IMR-90 (cell line): ENCODE measurements around the gene KEAP1. TPM values are rescaled to one million over a fixed set of nuclear protein-coding genes. Genes with fewer than 3 reads are reported as not detected.
A peak's percentile ranks its signal among the peaks of the same experiment; 100 is the strongest.
"Not testable (repeated sequence)": the region's sequence is repeated elsewhere in the genome, so short reads cannot be mapped to it uniquely, and the experiment has no call there.

Source experiments
- ATAC-seq: fragments of 200-7000 bp; cut with Tn5 transposase; 2 replicates; pipeline ENCODE4 v1.9.1; 2020; ENCODE audit warnings: low read depth, mild to moderate bottlenecking, moderate library complexity
- BruUV-seq: library from RNA; stranded (reverse); fragments of 400-500 nt; replicated peaks from 2 replicates; lab custom pipeline; 2021; lab: Mats Ljungman, UMichigan
- CTCF ChIA-PET: fragments of 300-600 bp; formaldehyde crosslinking; extraction: SDS; loops from one replicate; lab custom pipeline; 2021; ENCODE audit warnings: antibody characterized with exemption; lab: Yijun Ruan, JAX
- POLR2A ChIA-PET: fragments of 300-600 bp; sonication (Branson Sonifier 250); formaldehyde crosslinking; loops from one replicate; lab custom pipeline; 2022; ENCODE audit warnings: antibody characterized with exemption; ENCODE audit not compliant: unreplicated experiment; lab: Charles Lee
- DNase-seq: peaks from one replicate; pipeline ENCODE4 v3.0.0; 2013
- H2AFZ ChIP-seq: replicated peaks from 2 replicates; pipeline ENCODE3; 2013; ENCODE audit warnings: low read length, mild to moderate bottlenecking; ENCODE audit not compliant: poor library complexity
- H2AK5ac ChIP-seq: 2 replicates; pipeline ENCODE4 v1.6.1; 2013; ENCODE audit warnings: low read depth, low read length, inconsistent platforms
- H2AK9ac ChIP-seq: replicated peaks from 2 replicates; pipeline ENCODE3; 2013; ENCODE audit warnings: mild to moderate bottlenecking, low read depth, low read length, moderate library complexity; ENCODE audit not compliant: poor library complexity
- H2BK120ac ChIP-seq: 2 replicates; pipeline ENCODE4 v1.6.1; 2013; ENCODE audit warnings: low read depth, low read length, inconsistent platforms
- H2BK15ac ChIP-seq: 3 replicates; pipeline ENCODE4 v1.6.1; 2013; ENCODE audit warnings: low read depth, low read length, inconsistent platforms
- H2BK20ac ChIP-seq: 2 replicates; pipeline ENCODE4 v1.6.1; 2013; ENCODE audit warnings: low read depth, mild to moderate bottlenecking, inconsistent platforms, low read length, moderate library complexity
- H2BK5ac ChIP-seq: 2 replicates; pipeline ENCODE4 v1.6.1; 2013; ENCODE audit warnings: mild to moderate bottlenecking, low read depth, low read length, inconsistent platforms; ENCODE audit not compliant: poor library complexity, severe bottlenecking
- H3K14ac ChIP-seq: replicated peaks from 2 replicates; pipeline ENCODE4 v1.6.1; 2013; ENCODE audit warnings: low read depth, low read length, inconsistent platforms
- H3K18ac ChIP-seq: 2 replicates; pipeline ENCODE4 v1.6.1; 2013; ENCODE audit warnings: low read depth, low read length, control low read depth
- H3K23ac ChIP-seq: 2 replicates; pipeline ENCODE4 v1.6.1; 2013; ENCODE audit warnings: low read depth, low read length, inconsistent platforms
- H3K27ac ChIP-seq: 2 replicates; pipeline ENCODE4 v1.5.1; 2013; ENCODE audit warnings: mild to moderate bottlenecking, control low read depth, low read length; ENCODE audit not compliant: insufficient read depth
- H3K27me3 ChIP-seq: 2 replicates; pipeline ENCODE4 v1.6.1; 2013; ENCODE audit warnings: low read length; ENCODE audit not compliant: control insufficient read depth, insufficient read depth
- H3K36me3 ChIP-seq: 2 replicates; pipeline ENCODE4 v1.6.1; 2013; ENCODE audit warnings: low read length, mixed read lengths; ENCODE audit not compliant: control insufficient read depth, insufficient read depth
- H3K4ac ChIP-seq: 2 replicates; pipeline ENCODE4 v1.6.1; 2013; ENCODE audit warnings: low read depth, low read length, inconsistent platforms
- H3K4me1 ChIP-seq: 2 replicates; pipeline ENCODE4 v1.6.1; 2013; ENCODE audit warnings: low read length, mixed read lengths; ENCODE audit not compliant: control insufficient read depth, insufficient read depth
- H3K4me2 ChIP-seq: 2 replicates; pipeline ENCODE4 v1.6.1; 2013; ENCODE audit warnings: low read depth, mild to moderate bottlenecking, control low read depth, low read length, moderate library complexity
- H3K4me3 ChIP-seq: 2 replicates; pipeline ENCODE4 v1.5.1; 2013; ENCODE audit warnings: low read depth, mild to moderate bottlenecking, control low read depth, low read length, moderate library complexity; ENCODE audit not compliant: insufficient read depth
- H3K56ac ChIP-seq: 2 replicates; pipeline ENCODE4 v1.6.1; 2013; ENCODE audit warnings: low read length, inconsistent platforms; ENCODE audit not compliant: insufficient read depth; ENCODE audit errors: extremely low read depth
- H3K79me1 ChIP-seq, 2 experiments: 2 replicates each; pipeline ENCODE4 v1.6.1; 2013; ENCODE audit warnings: low read length in 2 of 2, inconsistent platforms in 1 of 2, low read depth in 1 of 2
- H3K9ac ChIP-seq: 2 replicates; pipeline ENCODE4 v1.6.1; 2013; ENCODE audit warnings: low read depth, low read length, control low read depth
- H3K9me1 ChIP-seq: 2 replicates; pipeline ENCODE4 v1.6.1; 2013; ENCODE audit warnings: low read length, inconsistent platforms; ENCODE audit not compliant: insufficient read depth
- H3K9me3 ChIP-seq: 2 replicates; pipeline ENCODE4 v1.6.1; 2013; ENCODE audit warnings: low read length; ENCODE audit not compliant: control insufficient read depth, insufficient read depth
- H4K20me1 ChIP-seq: 2 replicates; pipeline ENCODE4 v1.6.1; 2013; ENCODE audit warnings: low read length, inconsistent platforms; ENCODE audit not compliant: insufficient read depth
- H4K5ac ChIP-seq: 2 replicates; pipeline ENCODE4 v1.6.1; 2013; ENCODE audit warnings: mild to moderate bottlenecking, low read depth, low read length, control low read depth
- H4K8ac ChIP-seq, 2 experiments: 2 replicates each; pipeline ENCODE4 v1.6.1; 2013; ENCODE audit warnings: low read depth in 2 of 2, low read length in 2 of 2, control low read depth in 1 of 2, inconsistent platforms in 1 of 2
- H4K91ac ChIP-seq: 2 replicates; pipeline ENCODE4 v1.6.1; 2013; ENCODE audit warnings: low read depth, low read length, inconsistent platforms; ENCODE audit not compliant: insufficient read depth
- WGBS, 2 experiments: methylation state at CpG; one replicate each; pipeline versions ENCODE4 v1.1.5 to v1.1.7; 2013; ENCODE audit warnings: missing lambda C conversion rate in 2 of 2; ENCODE audit not compliant: insufficient read length in 1 of 2; ENCODE audit errors: extremely low coverage in 2 of 2; 5-methylcytosine and 5-hydroxymethylcytosine counted together
- dilution Hi-C: fragments of 300-500 bp; cut with HindIII; formaldehyde crosslinking; loops from one replicate; pipeline ENCODE4 v1.14.3; 2018; ENCODE audit warnings: low sequenced_read_pairs; ENCODE audit not compliant: unreplicated experiment
- in situ Hi-C: fragments of 300-500 bp; cut with MboI; formaldehyde crosslinking; loops from 3 replicates; pipeline ENCODE4 v1.14.3; 2019; ENCODE audit warnings: low sequenced_read_pairs, inconsistent platforms, mixed read lengths
- intact Hi-C: fragments of 100-400 bp; cut with micrococcal nuclease; formaldehyde crosslinking; loops from 2 replicates; pipeline ENCODE4 v1.10.0; 2022
- polyA plus RNA-seq, 3 experiments: library from polyadenylated mRNA; depleted of rRNA; stranded (reverse); fragments of >200 nt; gene quantifications; 2 replicates each; pipeline ENCODE4 v1.2.3, GENCODE V29; 2012; ENCODE audit warnings: low replicate concordance in 1 of 3
- total RNA-seq: library from RNA; depleted of rRNA; stranded (reverse); fragments of >200 nt; gene quantifications from 2 replicates; pipeline ENCODE4 v1.2.3, GENCODE V29; 2012

Gene KEAP1
- total and polyA plus RNA-seq, 2 of the 4 experiments (the other 2 are of a cell fraction): 63.4 to 81.6 TPM

DNA sequence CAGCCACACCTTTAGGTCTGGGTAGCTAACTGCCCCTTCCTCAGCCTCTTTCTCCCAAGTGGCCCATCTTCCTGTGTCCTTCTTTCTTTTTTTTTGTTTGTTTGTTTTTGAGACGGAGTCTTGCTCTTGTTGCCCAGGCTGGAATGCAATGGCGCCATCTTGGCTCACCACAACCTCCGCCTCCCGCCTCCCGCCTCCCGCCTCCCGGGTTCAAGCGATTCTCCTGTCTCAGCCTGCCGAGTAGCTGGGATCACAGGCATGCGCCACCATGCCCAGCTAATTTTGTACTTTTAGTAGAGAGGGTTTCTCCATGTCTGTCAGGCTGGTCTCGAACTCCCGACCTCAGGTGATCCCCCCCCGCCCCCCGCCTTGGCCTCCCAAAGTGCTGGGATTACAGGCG, 41.1 kb downstream of the KEAP1 start:
- POLR2A ChIA-PET, H3K9me3 ChIP-seq, H3K4ac ChIP-seq, H2BK120ac ChIP-seq, H3K9me1 ChIP-seq, H3K9ac ChIP-seq, H3K4me3 ChIP-seq, H3K56ac ChIP-seq, dilution Hi-C loops, ATAC-seq, H3K23ac ChIP-seq, H2BK20ac ChIP-seq, BruUV-seq, H3K4me2 ChIP-seq, H4K5ac ChIP-seq, H2AFZ ChIP-seq, H3K79me1 ChIP-seq, H3K18ac ChIP-seq, intact Hi-C loops, H3K27me3 ChIP-seq, H4K8ac ChIP-seq, H3K14ac ChIP-seq, CTCF ChIA-PET, H2BK5ac ChIP-seq, DNase-seq, H4K20me1 ChIP-seq, H2BK15ac ChIP-seq, H3K4me1 ChIP-seq, in situ Hi-C loops, H3K27ac ChIP-seq, H4K91ac ChIP-seq: not testable (repeated sequence)
- Histone ChIP-seq H2AK9ac (peak overlapping the region; percentile 39), H2AK5ac (0 out of 2 replicates have a peak overlapping the region, but pooled peaks have one; percentile 13), H3K36me3 (peaks cover 21% of the 10 kb centered on the region)
- WGBS, 2 experiments: no CpG with 5 or more reads among the region's 15 CpGs
